Measurements from ENCODE around the gene MBOAT1.
A peak's percentile ranks its signal among the peaks of the same experiment; 100 is the strongest.
"Not testable (repeated sequence)": the region's sequence is repeated elsewhere in the genome, so short reads cannot be mapped to it uniquely, and the experiment has no call there.

Gene MBOAT1

DNA sequence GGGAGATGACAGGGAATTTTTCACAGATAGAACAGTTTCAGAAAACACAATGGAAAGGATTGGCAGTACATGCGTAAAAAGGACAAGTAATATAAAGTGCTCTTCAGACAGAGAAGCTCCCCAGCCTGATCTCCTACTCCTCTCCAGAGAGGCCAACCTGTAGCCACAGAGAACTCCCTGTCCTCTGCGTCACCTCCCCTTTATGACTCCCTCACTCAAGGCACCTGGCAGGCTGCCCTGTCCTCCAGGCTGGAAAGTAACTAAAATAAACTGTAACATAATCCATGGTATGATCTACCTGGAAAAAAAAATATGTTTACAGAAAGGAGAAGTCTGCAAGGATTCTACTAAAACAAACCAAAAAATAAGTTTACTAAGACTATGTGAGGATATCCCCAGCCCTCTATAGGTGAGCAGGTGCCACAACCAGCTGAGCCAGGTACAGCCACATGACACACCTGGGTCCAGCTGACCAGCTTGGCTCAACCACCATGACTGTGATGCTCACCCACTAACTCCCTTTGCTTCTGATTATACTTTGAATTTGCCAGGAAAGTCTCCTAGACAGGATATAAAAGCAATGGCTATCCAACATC, 29.2 kb downstream of the MBOAT1 start:
- Histone ChIP-seq H3K27me3 (ENCODE audit: insufficient read depth, low read length) (no peaks in the 10 kb centered on the region), H3K27ac (ENCODE audit: low read depth, low read length) (no peak overlapping the region), H3K79me2 (ENCODE audit: control insufficient read depth, insufficient read depth, low read length, unreplicated experiment) (no peaks in the 10 kb centered on the region), H3K36me3 (ENCODE audit: insufficient read depth, low read length) (no peaks in the 10 kb centered on the region), H2AFZ (ENCODE audit: low read length, unreplicated experiment) (no peak overlapping the region), H3K4me3 (ENCODE audit: low read depth, low read length) (no peak overlapping the region), H3K4me1 (ENCODE audit: control insufficient read depth, insufficient read depth, low read length, unreplicated experiment) (no peaks in the 10 kb centered on the region)

DNA sequence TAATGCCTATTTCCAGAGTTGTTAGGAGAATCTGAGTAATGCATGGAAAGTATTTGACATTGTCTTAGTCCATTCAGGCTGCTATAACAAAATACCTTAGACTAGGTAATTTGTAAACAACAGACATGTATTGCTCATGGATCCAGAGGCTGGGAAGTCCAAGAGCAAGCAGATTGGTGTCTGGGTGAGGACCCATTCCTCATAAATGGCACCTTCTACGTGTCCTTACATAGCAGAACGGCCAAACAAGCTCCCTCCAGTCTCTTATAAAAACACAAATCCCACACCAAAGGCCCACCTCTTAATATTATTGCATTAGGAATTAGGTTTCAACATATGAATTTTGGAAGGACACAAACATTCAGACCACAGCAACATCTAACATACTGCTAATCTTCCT, 30.2 kb downstream of the MBOAT1 start:
- no peak overlapping the region for H3K4me3 ChIP-seq (ENCODE audit: low read depth, low read length)
- no peaks in the 10 kb centered on the region for H3K79me2 ChIP-seq (ENCODE audit: control insufficient read depth, insufficient read depth, low read length, unreplicated experiment)
- no peaks in the 10 kb centered on the region for H3K36me3 ChIP-seq (ENCODE audit: insufficient read depth, low read length)
- no peak overlapping the region for H3K27ac ChIP-seq (ENCODE audit: low read depth, low read length)
- no peaks in the 10 kb centered on the region for H3K4me1 ChIP-seq (ENCODE audit: control insufficient read depth, insufficient read depth, low read length, unreplicated experiment)
- H3K27me3 ChIP-seq (ENCODE audit: insufficient read depth, low read length) = no peaks in the 10 kb centered on the region
- no peak overlapping the region for H2AFZ ChIP-seq (ENCODE audit: low read length, unreplicated experiment)

DNA sequence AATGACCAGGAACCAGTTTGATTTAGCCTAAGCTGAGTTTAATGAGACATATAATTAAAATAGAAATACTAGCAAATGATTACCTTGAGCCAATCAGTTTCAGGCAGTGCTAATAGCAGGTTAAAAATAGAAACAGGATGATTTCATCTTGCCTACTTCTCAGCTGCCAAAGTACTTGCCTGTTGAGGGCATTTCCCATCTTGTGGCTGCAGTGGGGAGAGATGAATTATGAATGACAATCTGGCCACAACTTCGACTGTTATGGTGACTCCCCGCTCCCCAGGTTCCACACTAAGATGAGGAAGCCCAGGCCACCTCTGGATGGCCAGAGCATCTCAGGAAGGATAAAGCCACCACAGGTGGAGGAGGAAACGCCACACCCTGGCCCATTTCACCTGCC, 31.3 kb downstream of the MBOAT1 start:
- Histone ChIP-seq H3K27me3 (ENCODE audit: insufficient read depth, low read length) (no peaks in the 10 kb centered on the region), H2AFZ (ENCODE audit: low read length, unreplicated experiment) (no peak overlapping the region), H3K27ac (ENCODE audit: low read depth, low read length) (no peak overlapping the region), H3K4me1 (ENCODE audit: control insufficient read depth, insufficient read depth, low read length, unreplicated experiment) (no peaks in the 10 kb centered on the region), H3K79me2 (ENCODE audit: control insufficient read depth, insufficient read depth, low read length, unreplicated experiment) (no peaks in the 10 kb centered on the region), H3K4me3 (ENCODE audit: low read depth, low read length) (no peak overlapping the region), H3K36me3 (ENCODE audit: insufficient read depth, low read length) (no peaks in the 10 kb centered on the region)

DNA sequence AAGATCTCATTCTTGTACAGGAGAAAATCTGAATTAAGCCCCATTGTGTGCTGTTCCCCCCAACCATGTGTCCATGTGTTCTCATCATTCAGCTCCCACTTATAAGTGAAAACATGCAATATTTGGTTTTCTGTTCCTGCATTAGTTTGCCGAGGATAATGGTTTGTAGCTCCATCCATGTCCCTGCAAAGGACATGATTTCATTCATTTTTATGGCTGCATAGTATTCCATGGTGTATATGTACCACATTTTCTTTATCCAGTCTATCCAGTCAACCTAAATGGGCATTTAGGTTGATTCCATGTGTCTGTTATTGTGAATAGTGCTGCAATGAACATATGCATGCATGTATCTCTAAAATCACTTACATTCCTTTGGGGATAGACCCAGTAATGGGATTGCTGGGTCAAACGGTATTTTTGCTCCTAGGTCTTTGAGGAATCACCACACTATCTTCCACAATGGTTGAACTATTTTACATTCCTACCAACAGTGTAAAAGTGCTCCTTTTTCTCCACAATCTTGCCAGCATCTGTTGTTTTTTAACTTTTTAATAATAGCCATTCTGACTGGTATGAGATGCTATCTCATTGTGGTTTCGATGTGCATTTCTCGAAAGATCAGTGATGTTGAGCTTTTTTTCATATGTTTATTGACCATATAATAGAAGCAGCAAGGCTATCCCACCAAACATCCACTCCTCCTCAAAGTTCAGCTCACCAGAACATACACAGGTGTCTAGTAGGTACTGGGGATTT, 32.8 kb downstream of the MBOAT1 start:
- H3K4me1 ChIP-seq (ENCODE audit: control insufficient read depth, insufficient read depth, low read length, unreplicated experiment); H3K36me3 ChIP-seq (ENCODE audit: insufficient read depth, low read length); H3K27ac ChIP-seq (ENCODE audit: low read depth, low read length); H3K79me2 ChIP-seq (ENCODE audit: control insufficient read depth, insufficient read depth, low read length, unreplicated experiment); H3K4me3 ChIP-seq (ENCODE audit: low read depth, low read length); H2AFZ ChIP-seq (ENCODE audit: low read length, unreplicated experiment); H3K27me3 ChIP-seq (ENCODE audit: insufficient read depth, low read length): not testable (repeated sequence)

DNA sequence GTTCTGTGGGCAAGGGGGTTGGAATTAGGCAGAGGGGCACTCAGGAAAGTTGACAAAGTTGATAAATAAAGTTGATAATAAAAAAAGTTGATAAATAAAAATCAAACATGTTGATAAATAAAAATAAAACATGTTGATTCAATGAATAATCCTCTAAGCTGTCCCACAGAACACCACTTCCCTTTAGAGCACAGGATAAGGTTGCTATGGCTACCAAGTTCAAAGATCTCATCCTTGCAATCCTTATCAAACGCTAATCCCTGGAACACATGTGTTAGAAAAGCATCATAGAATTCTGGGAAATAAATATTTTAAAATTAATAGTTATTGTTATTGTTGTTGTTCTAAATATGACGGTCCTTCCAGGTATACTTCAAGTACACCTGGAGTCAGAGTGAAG, 33.9 kb downstream of the MBOAT1 start:
- Histone ChIP-seq H3K4me1 (ENCODE audit: control insufficient read depth, insufficient read depth, low read length, unreplicated experiment) (no peaks in the 10 kb centered on the region), H3K4me3 (ENCODE audit: low read depth, low read length) (no peak overlapping the region), H3K27ac (ENCODE audit: low read depth, low read length) (no peak overlapping the region), H3K36me3 (ENCODE audit: insufficient read depth, low read length) (no peaks in the 10 kb centered on the region), H2AFZ (ENCODE audit: low read length, unreplicated experiment) (no peak overlapping the region), H3K79me2 (ENCODE audit: control insufficient read depth, insufficient read depth, low read length, unreplicated experiment) (no peaks in the 10 kb centered on the region), H3K27me3 (ENCODE audit: insufficient read depth, low read length) (no peaks in the 10 kb centered on the region)

DNA sequence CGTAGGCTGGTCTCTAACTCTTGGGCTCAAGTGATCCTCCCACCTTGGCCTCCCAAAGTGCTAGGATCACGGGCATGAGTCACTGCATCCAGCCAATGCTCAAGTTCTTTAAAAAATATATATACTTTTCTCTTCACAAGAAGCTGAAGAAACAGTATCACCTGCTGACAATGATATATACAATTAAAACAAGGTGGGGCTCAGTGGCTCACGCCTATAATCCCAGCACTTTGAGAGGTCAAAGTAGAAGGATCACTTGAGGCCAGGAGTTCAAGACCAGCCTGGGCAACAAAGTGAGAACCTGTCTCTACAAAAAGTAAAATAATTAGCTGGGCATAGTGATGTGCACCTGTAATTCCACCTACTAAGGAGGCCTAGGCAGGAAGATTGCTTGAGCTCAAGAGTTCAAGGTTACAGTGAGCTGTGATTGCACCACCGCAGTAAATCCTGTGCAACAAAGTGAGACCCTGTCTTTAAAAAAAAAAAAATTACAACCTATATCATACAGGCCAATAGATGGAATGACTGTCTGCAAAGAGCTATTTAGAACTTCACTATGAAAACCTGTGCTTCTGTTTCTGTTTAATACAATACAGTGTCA, 36.4 kb downstream of the MBOAT1 start:
- H3K27ac ChIP-seq (ENCODE audit: low read depth, low read length) = no peak overlapping the region
- H3K4me1 ChIP-seq (ENCODE audit: control insufficient read depth, insufficient read depth, low read length, unreplicated experiment) = no peaks in the 10 kb centered on the region
- no peaks in the 10 kb centered on the region for H3K79me2 ChIP-seq (ENCODE audit: control insufficient read depth, insufficient read depth, low read length, unreplicated experiment)

DNA sequence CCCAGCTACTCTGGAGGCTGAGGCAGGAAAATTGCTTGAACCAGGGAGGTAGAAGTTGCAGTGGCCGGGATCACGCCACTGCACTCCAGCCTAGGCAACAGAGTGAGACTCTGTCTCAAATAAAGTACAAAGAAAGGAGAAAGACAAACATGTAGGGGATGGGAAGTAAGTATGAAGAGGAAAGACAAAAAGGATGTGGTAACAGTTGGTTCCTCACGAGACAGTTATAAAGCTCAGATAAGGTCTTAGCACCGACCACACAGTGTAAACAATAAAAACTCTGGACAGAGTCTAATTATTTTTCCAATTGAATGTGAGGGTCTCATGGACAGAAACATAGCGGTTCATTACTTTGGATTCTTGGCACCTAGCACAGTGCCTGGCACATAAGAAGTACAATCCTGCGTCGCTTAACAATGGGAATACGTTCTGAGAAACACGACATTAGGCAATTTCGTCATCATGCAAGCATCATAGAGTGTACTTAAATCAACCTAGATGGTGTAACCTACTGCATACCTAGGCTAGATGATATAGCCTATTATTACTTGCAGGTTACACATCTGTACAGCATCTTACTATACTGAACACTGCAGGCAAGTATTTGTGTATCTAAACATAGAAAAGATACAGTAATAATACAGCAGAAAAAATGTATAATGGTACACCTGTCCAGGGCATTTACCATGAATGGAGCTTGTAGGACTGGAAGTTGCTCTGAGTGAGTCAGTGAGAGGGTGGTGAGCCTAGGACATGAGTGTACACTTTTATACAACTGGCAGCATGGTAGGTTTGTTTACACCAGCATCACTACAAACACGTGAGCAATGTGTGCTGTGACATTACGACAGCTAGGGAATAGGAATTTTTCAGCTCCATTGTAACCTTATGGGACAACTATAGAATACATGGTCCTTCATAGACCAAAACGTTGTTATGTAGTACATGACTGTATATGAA, 38.2 kb downstream of the MBOAT1 start:
- Histone ChIP-seq H3K27ac (ENCODE audit: low read depth, low read length) (no peak overlapping the region), H3K36me3 (ENCODE audit: insufficient read depth, low read length) (no peaks in the 10 kb centered on the region), H3K4me3 (ENCODE audit: low read depth, low read length) (no peak overlapping the region), H3K4me1 (ENCODE audit: control insufficient read depth, insufficient read depth, low read length, unreplicated experiment) (peaks cover 10% of the 10 kb centered on the region), H2AFZ (ENCODE audit: low read length, unreplicated experiment) (no peak overlapping the region), H3K27me3 (ENCODE audit: insufficient read depth, low read length) (no peaks in the 10 kb centered on the region), H3K79me2 (ENCODE audit: control insufficient read depth, insufficient read depth, low read length, unreplicated experiment) (no peaks in the 10 kb centered on the region)

More for the DNA sequence above, 36.4 kb downstream of the MBOAT1 start:
- no peak overlapping the region for H3K4me3 ChIP-seq (ENCODE audit: low read depth, low read length)
- H3K27me3 ChIP-seq (ENCODE audit: insufficient read depth, low read length) = no peaks in the 10 kb centered on the region
- no peak overlapping the region for H2AFZ ChIP-seq (ENCODE audit: low read length, unreplicated experiment)
- no peaks in the 10 kb centered on the region for H3K36me3 ChIP-seq (ENCODE audit: insufficient read depth, low read length)

DNA sequence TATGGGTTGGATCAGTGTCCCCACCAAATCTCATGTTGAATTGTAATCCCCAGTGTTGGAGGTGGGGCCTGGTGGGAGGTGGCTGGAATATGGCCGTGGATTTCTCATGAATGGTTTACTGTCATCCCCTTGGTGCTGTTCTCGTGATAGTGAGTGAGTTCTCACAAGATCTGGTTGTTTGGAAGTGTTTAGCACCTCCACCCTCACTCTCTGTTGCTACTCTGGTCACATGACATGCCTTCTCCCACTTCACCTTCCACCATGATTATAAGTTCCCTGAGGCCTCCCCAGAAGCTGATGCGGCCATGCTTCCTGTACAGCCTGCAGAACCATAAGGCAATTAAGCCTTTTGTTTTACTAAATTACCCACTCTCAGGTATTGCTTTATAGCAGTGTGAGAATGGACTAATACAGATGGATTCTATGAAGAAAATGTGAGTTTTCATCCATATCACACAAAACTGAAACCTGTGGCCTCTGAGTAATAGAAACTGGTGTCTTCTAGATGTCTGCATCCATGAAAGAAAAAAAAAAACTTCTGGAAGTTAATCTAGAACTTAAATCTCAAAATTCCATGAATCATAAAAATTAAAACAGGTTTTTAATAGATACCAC, 39.3 kb downstream of the MBOAT1 start:
- Histone ChIP-seq H3K27ac (ENCODE audit: low read depth, low read length) (no peak overlapping the region), H3K4me3 (ENCODE audit: low read depth, low read length) (no peak overlapping the region), H3K36me3 (ENCODE audit: insufficient read depth, low read length) (no peaks in the 10 kb centered on the region)

DNA sequence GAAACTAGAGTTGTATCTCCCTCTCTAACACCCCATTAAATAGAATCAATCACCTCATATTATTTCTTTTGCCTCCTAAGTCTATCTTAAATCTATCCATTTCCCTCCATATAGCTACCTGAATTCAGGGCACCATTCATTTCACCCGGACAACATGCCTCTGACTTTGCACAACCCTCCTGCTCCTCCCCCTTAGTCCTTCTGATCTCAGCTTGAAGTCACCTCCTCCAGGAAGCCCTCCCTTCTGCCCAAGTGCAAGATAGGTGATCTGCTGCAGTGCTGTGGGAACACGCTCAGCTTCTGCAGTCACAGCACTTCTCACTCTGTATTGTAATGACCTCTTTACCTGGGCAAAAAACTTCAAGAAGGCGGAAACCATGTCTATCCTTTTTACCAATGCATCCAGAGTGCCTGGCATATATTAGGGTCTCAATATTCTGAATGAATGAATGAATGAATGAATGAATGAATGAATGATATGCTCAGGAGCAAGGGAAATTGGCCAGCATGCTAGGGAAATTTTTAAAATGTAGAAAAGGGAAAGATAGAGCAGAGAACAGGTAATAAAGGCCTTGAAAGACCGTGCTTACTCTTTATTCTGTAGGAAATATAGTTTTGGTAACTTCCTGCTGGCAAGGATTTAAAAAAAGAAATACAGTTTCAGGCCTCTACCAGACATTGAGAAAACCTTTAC, 41.7 kb downstream of the MBOAT1 start:
- Histone ChIP-seq H3K4me1 (ENCODE audit: control insufficient read depth, insufficient read depth, low read length, unreplicated experiment) (peaks cover 14% of the 10 kb centered on the region), H3K36me3 (ENCODE audit: insufficient read depth, low read length) (no peaks in the 10 kb centered on the region), H3K27me3 (ENCODE audit: insufficient read depth, low read length) (no peaks in the 10 kb centered on the region), H3K79me2 (ENCODE audit: control insufficient read depth, insufficient read depth, low read length, unreplicated experiment) (no peaks in the 10 kb centered on the region), H3K4me3 (ENCODE audit: low read depth, low read length) (no peak overlapping the region), H2AFZ (ENCODE audit: low read length, unreplicated experiment) (no peak overlapping the region), H3K27ac (ENCODE audit: low read depth, low read length) (no peak overlapping the region)

More for the DNA sequence above, 39.3 kb downstream of the MBOAT1 start:
- H3K4me1 ChIP-seq (ENCODE audit: control insufficient read depth, insufficient read depth, low read length, unreplicated experiment) = peaks cover 14% of the 10 kb centered on the region
- no peaks in the 10 kb centered on the region for H3K27me3 ChIP-seq (ENCODE audit: insufficient read depth, low read length)
- H3K79me2 ChIP-seq (ENCODE audit: control insufficient read depth, insufficient read depth, low read length, unreplicated experiment) = no peaks in the 10 kb centered on the region
- H2AFZ ChIP-seq (ENCODE audit: low read length, unreplicated experiment) = no peak overlapping the region

DNA sequence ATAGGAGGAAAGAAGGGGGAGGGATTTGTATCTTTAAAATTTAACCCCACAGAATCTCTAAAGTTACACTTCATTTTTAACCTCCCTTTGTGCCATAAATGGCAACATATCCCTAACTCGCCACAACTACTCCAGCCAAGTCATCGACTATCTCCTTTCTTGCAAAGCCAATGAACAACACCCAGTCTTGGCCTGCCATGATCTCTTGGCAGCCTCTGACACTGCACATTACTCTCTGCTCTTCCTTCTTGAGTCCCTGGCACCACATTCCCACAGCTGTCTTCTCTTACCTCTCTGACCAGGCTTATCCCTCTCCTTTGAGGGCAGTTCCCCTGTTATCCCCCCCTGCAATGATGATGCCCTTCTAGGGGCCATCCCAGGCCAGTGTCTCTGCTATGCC, 42.5 kb downstream of the MBOAT1 start:
- H2AFZ ChIP-seq (ENCODE audit: low read length, unreplicated experiment) = no peak overlapping the region
- no peaks in the 10 kb centered on the region for H3K79me2 ChIP-seq (ENCODE audit: control insufficient read depth, insufficient read depth, low read length, unreplicated experiment)
- H3K4me3 ChIP-seq (ENCODE audit: low read depth, low read length) = no peak overlapping the region
- no peaks in the 10 kb centered on the region for H3K36me3 ChIP-seq (ENCODE audit: insufficient read depth, low read length)
- no peaks in the 10 kb centered on the region for H3K27me3 ChIP-seq (ENCODE audit: insufficient read depth, low read length)
- H3K4me1 ChIP-seq (ENCODE audit: control insufficient read depth, insufficient read depth, low read length, unreplicated experiment) = peaks cover 14% of the 10 kb centered on the region
- peak overlapping the region; percentile 72 for H3K27ac ChIP-seq (ENCODE audit: low read depth, low read length)
